Measurements from ENCODE around the gene FBXW7. TPM values are rescaled to one million over a fixed set of nuclear protein-coding genes. Genes with fewer than 3 reads are reported as not detected.

FBXW7 gene
- total RNA-seq, 1 experiment from 2014 or later, result 27.1 TPM

DNA sequence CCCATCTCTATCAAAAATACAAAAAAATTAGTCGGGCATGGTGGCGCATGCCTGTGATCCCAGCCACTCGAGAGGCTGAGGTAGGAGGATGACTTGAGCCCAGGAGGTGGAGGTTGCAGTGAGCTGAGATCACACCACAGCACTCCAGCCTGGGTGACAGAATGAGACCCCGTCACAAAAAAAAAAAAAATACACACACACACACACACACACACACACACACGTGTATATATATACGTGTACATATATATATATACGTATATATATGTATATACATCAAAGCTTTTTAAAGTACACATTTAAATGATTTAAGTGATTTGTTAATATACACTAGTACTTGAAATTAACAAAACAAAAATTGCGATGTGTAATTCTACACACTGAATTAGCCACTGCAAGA lies 6.0 kb downstream of the FBXW7 start:
- Mint-ChIP-seq H3K36me3 (ENCODE audit: insufficient read depth in 1 of 3, low read depth in 3 of 3) (peaks cover 0 to 2% (median 0%) of the 10 kb centered on the region in 3 experiments; a peak in 2 of 7 replicates), H3K9me3 (no peaks in the 10 kb centered on the region; a peak in 2 of 5 replicates), H3K27ac (no peak overlapping the region), H3K4me1 (peaks cover 16 to 19% of the 10 kb centered on the region in 2 experiments), H3K27me3 (ENCODE audit: low read depth) (no peaks in the 10 kb centered on the region), H3K4me3 (no peak overlapping the region)
- H3K23ac ChIP-seq (ENCODE audit: insufficient read length, low read depth, low read length), result no peak overlapping the region
- no peak overlapping the region for H3K9ac ChIP-seq (ENCODE audit: extremely low read depth, insufficient read length, low read length)
- H3K27ac ChIP-seq (ENCODE audit: insufficient read length, low read depth, low read length), result no peak overlapping the region
- H3K27me3 ChIP-seq (ENCODE audit: insufficient read depth, low read length), result no peaks in the 10 kb centered on the region
- H2BK120ac ChIP-seq (ENCODE audit: low read depth, low read length, poor library complexity, severe bottlenecking), result no peak overlapping the region
- no peak overlapping the region for H2BK15ac ChIP-seq (ENCODE audit: low read depth, low read length)
- H3K56ac ChIP-seq (ENCODE audit: insufficient read length, low read depth, low read length), result no peak overlapping the region
- H2BK5ac ChIP-seq (ENCODE audit: insufficient read length, low read length), result no peak overlapping the region
- H2AK5ac ChIP-seq (ENCODE audit: insufficient read length, low read length), result no peak overlapping the region
- WGBS (ENCODE audit: extremely low coverage, insufficient read length, low lambda C conversion rate), result no CpG with 5 or more reads among the region's 8 CpGs
- TF ChIP-seq, protein P1, sequence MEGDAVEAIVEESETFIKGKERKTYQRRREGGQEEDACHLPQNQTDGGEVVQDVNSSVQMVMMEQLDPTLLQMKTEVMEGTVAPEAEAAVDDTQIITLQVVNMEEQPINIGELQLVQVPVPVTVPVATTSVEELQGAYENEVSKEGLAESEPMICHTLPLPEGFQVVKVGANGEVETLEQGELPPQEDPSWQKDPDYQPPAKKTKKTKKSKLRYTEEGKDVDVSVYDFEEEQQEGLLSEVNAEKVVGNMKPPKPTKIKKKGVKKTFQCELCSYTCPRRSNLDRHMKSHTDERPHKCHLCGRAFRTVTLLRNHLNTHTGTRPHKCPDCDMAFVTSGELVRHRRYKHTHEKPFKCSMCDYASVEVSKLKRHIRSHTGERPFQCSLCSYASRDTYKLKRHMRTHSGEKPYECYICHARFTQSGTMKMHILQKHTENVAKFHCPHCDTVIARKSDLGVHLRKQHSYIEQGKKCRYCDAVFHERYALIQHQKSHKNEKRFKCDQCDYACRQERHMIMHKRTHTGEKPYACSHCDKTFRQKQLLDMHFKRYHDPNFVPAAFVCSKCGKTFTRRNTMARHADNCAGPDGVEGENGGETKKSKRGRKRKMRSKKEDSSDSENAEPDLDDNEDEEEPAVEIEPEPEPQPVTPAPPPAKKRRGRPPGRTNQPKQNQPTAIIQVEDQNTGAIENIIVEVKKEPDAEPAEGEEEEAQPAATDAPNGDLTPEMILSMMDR (conservative IDR thresholded peaks at IDR 0.05), result no peak
- no peak overlapping the region for H4K91ac ChIP-seq (ENCODE audit: insufficient read length, low read depth, low read length)
- H3K23me2 ChIP-seq (ENCODE audit: insufficient read length, low read depth, low read length, poor library complexity, severe bottlenecking), result peaks cover 7% of the 10 kb centered on the region
- no peaks in the 10 kb centered on the region for H4K20me1 ChIP-seq (ENCODE audit: control insufficient read depth, insufficient read depth, insufficient read length)
- H3K9me3 ChIP-seq (ENCODE audit: control insufficient read depth, low read depth, low read length), result no peaks in the 10 kb centered on the region
- no peak overlapping the region for H3K14ac ChIP-seq (ENCODE audit: insufficient read depth, low read length)
- DNase-seq, result no peak
- peaks cover 5% of the 10 kb centered on the region for H3K79me1 ChIP-seq (ENCODE audit: insufficient read depth, low read depth, low read length, poor library complexity, severe bottlenecking)
- no peak overlapping the region for H3K4me2 ChIP-seq (ENCODE audit: insufficient read depth, insufficient read length, low read length)
- H3K4me1 ChIP-seq (ENCODE audit: insufficient read depth, low read length), result no peaks in the 10 kb centered on the region
- H2BK12ac ChIP-seq (ENCODE audit: insufficient read length, low read depth, low read length), result no peak overlapping the region
- H2BK20ac ChIP-seq (ENCODE audit: low read depth, low read length, poor library complexity, severe bottlenecking), result no peak overlapping the region
- peaks cover 10% of the 10 kb centered on the region; the same call in 1 of the 2 replicates for H3K79me2 ChIP-seq (ENCODE audit: insufficient read depth, low read length)
- no peak overlapping the region for H2AFZ ChIP-seq (ENCODE audit: low read length)
- H3K4ac ChIP-seq (ENCODE audit: low read depth, low read length), result no peak overlapping the region
- H4K5ac ChIP-seq (ENCODE audit: insufficient read length, low read depth, low read length), result no peak overlapping the region
- no peak overlapping the region for H4K8ac ChIP-seq (replicated peaks; ENCODE audit: insufficient read length, low read depth, low read length)
- H3K18ac ChIP-seq (ENCODE audit: insufficient read length, low read depth, low read length), result no peak overlapping the region
- H3T11ph ChIP-seq (ENCODE audit: low read length), result no peak overlapping the region
